ENCODE measurements around the gene SEC24A.

DNA sequence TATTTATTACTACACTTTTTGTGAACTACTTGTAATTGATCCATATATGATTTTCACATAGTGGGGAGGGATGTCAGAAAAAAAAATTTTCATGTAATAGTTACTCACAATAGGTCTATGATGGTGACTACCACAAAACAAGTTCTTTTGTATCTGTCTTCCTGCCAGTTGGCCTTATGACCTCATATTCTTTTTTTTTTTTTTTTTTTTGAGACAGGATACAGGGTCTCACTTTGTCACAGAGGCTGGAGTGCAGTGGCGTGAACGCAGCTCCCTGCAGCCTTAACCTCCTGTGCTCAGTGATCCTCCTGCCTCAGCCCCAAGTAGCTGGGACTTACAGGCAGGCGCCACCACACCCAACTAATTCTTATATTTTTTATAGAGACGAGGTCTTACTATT lies 10.9 kb downstream of the SEC24A start:
- no peak for TF ChIP-seq RAD21 (IDR thresholded peaks at IDR 0.05; ENCODE audit: low read depth)
- TF ChIP-seq, protein P1, sequence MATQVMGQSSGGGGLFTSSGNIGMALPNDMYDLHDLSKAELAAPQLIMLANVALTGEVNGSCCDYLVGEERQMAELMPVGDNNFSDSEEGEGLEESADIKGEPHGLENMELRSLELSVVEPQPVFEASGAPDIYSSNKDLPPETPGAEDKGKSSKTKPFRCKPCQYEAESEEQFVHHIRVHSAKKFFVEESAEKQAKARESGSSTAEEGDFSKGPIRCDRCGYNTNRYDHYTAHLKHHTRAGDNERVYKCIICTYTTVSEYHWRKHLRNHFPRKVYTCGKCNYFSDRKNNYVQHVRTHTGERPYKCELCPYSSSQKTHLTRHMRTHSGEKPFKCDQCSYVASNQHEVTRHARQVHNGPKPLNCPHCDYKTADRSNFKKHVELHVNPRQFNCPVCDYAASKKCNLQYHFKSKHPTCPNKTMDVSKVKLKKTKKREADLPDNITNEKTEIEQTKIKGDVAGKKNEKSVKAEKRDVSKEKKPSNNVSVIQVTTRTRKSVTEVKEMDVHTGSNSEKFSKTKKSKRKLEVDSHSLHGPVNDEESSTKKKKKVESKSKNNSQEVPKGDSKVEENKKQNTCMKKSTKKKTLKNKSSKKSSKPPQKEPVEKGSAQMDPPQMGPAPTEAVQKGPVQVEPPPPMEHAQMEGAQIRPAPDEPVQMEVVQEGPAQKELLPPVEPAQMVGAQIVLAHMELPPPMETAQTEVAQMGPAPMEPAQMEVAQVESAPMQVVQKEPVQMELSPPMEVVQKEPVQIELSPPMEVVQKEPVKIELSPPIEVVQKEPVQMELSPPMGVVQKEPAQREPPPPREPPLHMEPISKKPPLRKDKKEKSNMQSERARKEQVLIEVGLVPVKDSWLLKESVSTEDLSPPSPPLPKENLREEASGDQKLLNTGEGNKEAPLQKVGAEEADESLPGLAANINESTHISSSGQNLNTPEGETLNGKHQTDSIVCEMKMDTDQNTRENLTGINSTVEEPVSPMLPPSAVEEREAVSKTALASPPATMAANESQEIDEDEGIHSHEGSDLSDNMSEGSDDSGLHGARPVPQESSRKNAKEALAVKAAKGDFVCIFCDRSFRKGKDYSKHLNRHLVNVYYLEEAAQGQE (IDR thresholded peaks at IDR 0.05; ENCODE audit: low read depth), result no peak
- no peak for TF ChIP-seq EP300 (IDR thresholded peaks at IDR 0.05; ENCODE audit: borderline replicate concordance)
- no peak for TF ChIP-seq NFIC (IDR thresholded peaks at IDR 0.05)
- no peak for TF ChIP-seq TAF1 (IDR thresholded peaks at IDR 0.05; ENCODE audit: low read depth)
- no peak for TF ChIP-seq FOXM1 (IDR thresholded peaks at IDR 0.05; ENCODE audit: borderline replicate concordance, low read depth)
- TF ChIP-seq, protein P2, sequence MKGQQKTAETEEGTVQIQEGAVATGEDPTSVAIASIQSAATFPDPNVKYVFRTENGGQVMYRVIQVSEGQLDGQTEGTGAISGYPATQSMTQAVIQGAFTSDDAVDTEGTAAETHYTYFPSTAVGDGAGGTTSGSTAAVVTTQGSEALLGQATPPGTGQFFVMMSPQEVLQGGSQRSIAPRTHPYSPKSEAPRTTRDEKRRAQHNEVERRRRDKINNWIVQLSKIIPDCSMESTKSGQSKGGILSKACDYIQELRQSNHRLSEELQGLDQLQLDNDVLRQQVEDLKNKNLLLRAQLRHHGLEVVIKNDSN (IDR thresholded peaks at IDR 0.05), result no peak
- TF ChIP-seq ZBTB7A (IDR thresholded peaks at IDR 0.05; ENCODE audit: low read depth), result no peak
- TF ChIP-seq CREB1 (IDR thresholded peaks at IDR 0.05; ENCODE audit: low read depth), result no peak
- no peak for TF ChIP-seq CEBPB (IDR thresholded peaks at IDR 0.05)
